Endothelial cell of umbilical vein (primary cell): ENCODE data around the gene SPECC1L. TPM values are rescaled to one million over a fixed set of nuclear protein-coding genes. Genes with fewer than 3 reads are reported as not detected.
A peak's percentile ranks its signal among the peaks of the same experiment; 100 is the strongest.
"Not testable (repeated sequence)": the region's sequence is repeated elsewhere in the genome, so short reads cannot be mapped to it uniquely, and the experiment has no call there.

Source experiments
- BruUV-seq: library from RNA; stranded (reverse); fragments of 400-500 nt; replicated peaks from 2 replicates; lab custom pipeline; 2021; lab: Mats Ljungman, UMichigan
- CTCF ChIA-PET: fragments of 300-600, 350-600 bp; sonication (Branson Sonifier 250); formaldehyde crosslinking; loops from one replicate; lab custom pipeline; 2021; ENCODE audit warnings: antibody characterized with exemption, inconsistent platforms; lab: Charles Lee
- POLR2A ChIA-PET: fragments of 300-600, 350-600 bp; sonication (Branson Sonifier 250); formaldehyde crosslinking; loops from one replicate; lab custom pipeline; 2021; ENCODE audit warnings: antibody characterized with exemption, inconsistent platforms; lab: Charles Lee
- DNase-seq: peaks from one replicate; pipeline ENCODE4 v3.0.0-alpha.2; 2011; ENCODE audit warnings: low read depth, low spot score
- FAIRE-seq: peaks from 2 replicates; lab custom pipeline; 2011; peaks lifted over from hg19 to GRCh38; lab: Jason Lieb, UNC
- H2AFZ ChIP-seq: 2 replicates; pipeline ENCODE4 v1.6.0; 2012; ENCODE audit warnings: low read depth, low read length, control low read depth, inconsistent platforms
- H3K27ac ChIP-seq: 2 replicates; pipeline ENCODE4 v1.5.1; 2011; ENCODE audit warnings: low read depth, mild to moderate bottlenecking, control low read depth, low read length, moderate library complexity; ENCODE audit not compliant: insufficient read depth
- H3K27me3 ChIP-seq, 2 experiments: 2 replicates each; pipeline versions ENCODE4 v1.6.0 to v1.6.1; 2011; ENCODE audit warnings: low read length in 2 of 2, mixed read lengths in 1 of 2; ENCODE audit not compliant: control insufficient read depth in 2 of 2, insufficient read depth in 2 of 2
- H3K36me3 ChIP-seq, 2 experiments: 2 replicates in 1 of 2; 3 replicates in 1 of 2; pipeline ENCODE4 v1.5.1; 2011; ENCODE audit warnings: low read length in 2 of 2, mild to moderate bottlenecking in 1 of 2, moderate library complexity in 1 of 2; ENCODE audit not compliant: control insufficient read depth in 2 of 2, insufficient read depth in 2 of 2; ENCODE audit errors: extremely low read depth in 1 of 2
- H3K4me1 ChIP-seq: 3 replicates; pipeline ENCODE4 v1.5.1; 2011; ENCODE audit warnings: mild to moderate bottlenecking, low read length; ENCODE audit not compliant: control insufficient read depth, insufficient read depth; ENCODE audit errors: extremely low read depth
- H3K4me2 ChIP-seq: 2 replicates; pipeline ENCODE4 v1.6.1; 2011; ENCODE audit warnings: low read length, control low read depth, mixed read lengths; ENCODE audit not compliant: insufficient read depth
- H3K4me3 ChIP-seq, 3 experiments: fragments of 200-600 bp in 1 of 3; sonication (generic), shearing (Covaris generic) in 1 of 3; replicated peaks in 1 of 3; 2 replicates each; pipeline ENCODE4 v1.5.1; 2011 to 2016; ENCODE audit warnings: control low read depth in 3 of 3, low read length in 3 of 3, mild to moderate bottlenecking in 2 of 3, inconsistent platforms in 1 of 3, low read depth in 1 of 3, moderate library complexity in 1 of 3; ENCODE audit not compliant: insufficient read depth in 1 of 3
- H3K79me2 ChIP-seq: 2 replicates; pipeline ENCODE4 v1.6.0; 2012; ENCODE audit warnings: low read length, inconsistent platforms; ENCODE audit not compliant: control insufficient read depth, insufficient read depth
- H3K9ac ChIP-seq: replicated peaks from 2 replicates; pipeline ENCODE3; 2011; ENCODE audit warnings: low read length, control low read depth; ENCODE audit not compliant: insufficient read depth; ENCODE audit errors: extremely low read depth
- H3K9me1 ChIP-seq: replicated peaks from 3 replicates; pipeline ENCODE4 v1.6.0; 2011; ENCODE audit warnings: mild to moderate bottlenecking, low read length; ENCODE audit not compliant: control insufficient read depth, insufficient read depth; ENCODE audit errors: extremely low read depth
- H3K9me3 ChIP-seq: replicated peaks from 2 replicates; pipeline ENCODE4 v1.5.1; 2012; ENCODE audit warnings: low read length, inconsistent platforms; ENCODE audit not compliant: control insufficient read depth, insufficient read depth
- H4K20me1 ChIP-seq: replicated peaks from 2 replicates; pipeline ENCODE3; 2011; ENCODE audit warnings: mild to moderate bottlenecking, low read length; ENCODE audit not compliant: control insufficient read depth, insufficient read depth; ENCODE audit errors: extremely low read depth
- EZH2 ChIP-seq: IDR thresholded peaks from 2 replicates; pipeline ENCODE4 v1.6.1; 2012; ENCODE audit warnings: borderline replicate concordance, low read depth, mild to moderate bottlenecking, moderate library complexity, low read length, inconsistent platforms; ENCODE audit not compliant: severe bottlenecking
- FOS ChIP-seq: IDR thresholded peaks from 2 replicates; pipeline ENCODE4 v1.6.1; 2011; ENCODE audit warnings: mild to moderate bottlenecking, low read length, moderate library complexity, borderline replicate concordance; ENCODE audit not compliant: insufficient read depth
- GATA2 ChIP-seq: IDR thresholded peaks from 2 replicates; pipeline ENCODE4 v1.7.0; 2011; ENCODE audit warnings: low read depth, mild to moderate bottlenecking, moderate library complexity, mixed read lengths, low read length; ENCODE audit not compliant: insufficient read length, insufficient read depth
- JUN ChIP-seq: IDR thresholded peaks from 2 replicates; pipeline ENCODE4 v1.6.1; 2011; ENCODE audit warnings: borderline replicate concordance, low read depth; ENCODE audit not compliant: insufficient read length, insufficient read depth
- MYC ChIP-seq: IDR thresholded peaks from one replicate; pipeline ENCODE4 v1.6.1; 2011; ENCODE audit warnings: mild to moderate bottlenecking, low read depth, low read length
- POLR2A ChIP-seq: IDR thresholded peaks from 2 replicates; pipeline ENCODE4 v1.6.1; 2012; ENCODE audit warnings: low read depth, mild to moderate bottlenecking, control low read depth, low read length
- POLR2AphosphoS5 ChIP-seq: IDR thresholded peaks from 2 replicates; pipeline ENCODE4 v1.6.1; 2012; ENCODE audit warnings: low read depth, mild to moderate bottlenecking, control low read depth, low read length, moderate library complexity; ENCODE audit not compliant: insufficient read depth
- dilution Hi-C: fragments of 300-500 bp; cut with MboI; formaldehyde crosslinking; loops from one replicate; pipeline ENCODE4 v1.15.0; 2019; ENCODE audit warnings: low sequenced_read_pairs; ENCODE audit not compliant: extremely low pct_ligation_motif_present
- intact Hi-C: fragments of 100-400 bp; cut with micrococcal nuclease; formaldehyde crosslinking; loops from one replicate; pipeline ENCODE4 v1.10.0; 2022
- polyA plus RNA-seq, 4 experiments: library from polyadenylated mRNA; depleted of rRNA in 3 of 4; stranded (reverse) in 3 of 4; unstranded in 1 of 4; fragments of >200 nt; gene quantifications; 2 replicates each; pipeline versions ENCODE4 v1.2.1 to v1.2.3, GENCODE V29; 2011 to 2012; ENCODE audit warnings: missing spikeins in 1 of 4
- total RNA-seq: library from RNA; stranded (reverse); gene quantifications from 2 replicates; pipeline ENCODE4 v1.2.3, GENCODE V29; 2021
- TF ChIP-seq, protein P1 (sequence below): IDR thresholded peaks from 2 replicates; pipeline ENCODE4 v1.6.1; 2011; ENCODE audit not compliant: insufficient read depth, insufficient read length
- TF ChIP-seq, protein P2 (sequence below), 2 donors: IDR thresholded peaks; 1 replicate in 1 of 2; 2 replicates in 1 of 2; pipeline ENCODE4 v1.5.1; 2011; ENCODE audit warnings: low read length in 2 of 2, mild to moderate bottlenecking in 2 of 2, moderate library complexity in 2 of 2, control low read depth in 1 of 2, inconsistent platforms in 1 of 2, low read depth in 1 of 2; ENCODE audit not compliant: insufficient read depth in 1 of 2; ENCODE audit errors: extremely low read depth in 1 of 2

Gene SPECC1L
- total and polyA plus RNA-seq, 2 donors (not counting 3 experiments of a cell fraction or from before 2014, with no cell fraction given): 22.8 to 79.3 TPM

DNA sequence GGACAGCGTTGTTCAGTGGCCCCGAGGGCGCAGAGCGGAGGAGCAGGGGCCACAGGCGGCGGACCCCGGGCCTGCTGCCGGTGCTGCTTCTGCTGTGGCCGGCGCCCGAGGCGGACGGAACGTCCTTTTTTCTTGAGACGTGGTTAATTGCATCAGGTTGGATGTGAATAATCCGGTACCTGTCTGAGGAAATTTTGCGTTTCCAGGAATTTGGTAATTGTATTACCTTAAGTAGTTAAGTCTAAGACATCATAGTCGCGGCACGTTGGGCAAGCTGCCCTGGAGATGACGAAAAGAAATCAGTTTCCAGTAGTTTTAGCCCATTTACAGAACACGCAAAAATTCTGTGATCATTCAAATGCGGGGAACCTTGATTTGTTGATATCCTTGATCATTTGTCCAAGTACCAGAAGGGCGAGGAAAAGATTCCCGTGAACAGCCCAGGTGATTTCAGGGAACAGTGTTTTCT, 789 bp downstream of the SPECC1L start:
- no peak for FAIRE-seq

DNA sequence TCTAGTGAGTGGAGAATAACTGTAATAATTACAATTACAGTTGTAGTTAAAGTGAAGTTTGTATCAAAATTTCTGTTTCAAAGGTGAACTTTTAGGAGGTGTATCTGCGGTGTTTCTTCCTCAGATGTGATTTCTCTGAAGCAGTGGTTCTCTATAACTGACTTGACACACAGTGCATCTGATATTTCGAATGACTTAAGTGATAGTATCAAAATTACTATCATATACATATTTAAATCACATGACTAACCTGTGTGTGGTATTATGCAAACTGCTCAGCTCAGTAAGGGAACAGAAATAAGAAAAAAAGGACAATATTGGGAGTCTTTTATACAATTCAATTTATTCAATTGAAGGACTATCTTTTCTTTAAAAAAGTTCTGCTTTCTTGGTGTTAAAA, 2.4 kb downstream of the SPECC1L start:
- H4K20me1 ChIP-seq, BruUV-seq, H3K36me3 ChIP-seq, dilution Hi-C loops, H3K4me3 ChIP-seq, DNase-seq, H3K9me3 ChIP-seq, H3K27ac ChIP-seq, H3K9ac ChIP-seq, POLR2A ChIA-PET, CTCF ChIA-PET, H3K9me1 ChIP-seq, H3K4me2 ChIP-seq, H2AFZ ChIP-seq, H3K27me3 ChIP-seq: not testable (repeated sequence)
- intact Hi-C loops: loop anchor here (5.0 kb wide), 1 partner anchor 229 kb away; no protein-coding TSS in a partner anchor
- H3K79me2 ChIP-seq: peaks cover 62% of the 10 kb centered on the region
- H3K4me1 ChIP-seq: peaks cover 12% of the 10 kb centered on the region
- peak; percentile 35 for FAIRE-seq

More for the DNA sequence above, 789 bp downstream of the SPECC1L start:
- Histone ChIP-seq H3K4me1 (peaks cover 12% of the 10 kb centered on the region), H3K4me2 (peak overlapping the region; percentile 97), H3K27ac (peak overlapping the region; percentile 70), H3K27me3 (no peaks in the 10 kb centered on the region), H3K36me3 (no peaks in the 10 kb centered on the region), H2AFZ (peak overlapping the region; percentile 61), H3K4me3 (peak overlapping the region; percentile 68 to 98 (median 85)), H3K79me2 (peaks cover 52% of the 10 kb centered on the region), H4K20me1 (no peaks in the 10 kb centered on the region), H3K9me3 (no peaks in the 10 kb centered on the region), H3K9me1 (no peaks in the 10 kb centered on the region), H3K9ac (peak overlapping the region; percentile 93)
- no peak for DNase-seq
- intact Hi-C loops (loop anchor here (2.0 to 5.0 kb wide), 5 partner anchors 17 to 253 kb away; no protein-coding TSS in a partner anchor), dilution Hi-C loops (no loop called here)
- TF ChIP-seq FOS (no peak), POLR2AphosphoS5 (no peak), MYC (no peak), EZH2 (no peak), JUN (no peak), POLR2A (no peak), GATA2 (no peak)
- TF ChIP-seq, protein P1, sequence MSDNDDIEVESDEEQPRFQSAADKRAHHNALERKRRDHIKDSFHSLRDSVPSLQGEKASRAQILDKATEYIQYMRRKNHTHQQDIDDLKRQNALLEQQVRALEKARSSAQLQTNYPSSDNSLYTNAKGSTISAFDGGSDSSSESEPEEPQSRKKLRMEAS: no peak
- TF ChIP-seq, protein P2, sequence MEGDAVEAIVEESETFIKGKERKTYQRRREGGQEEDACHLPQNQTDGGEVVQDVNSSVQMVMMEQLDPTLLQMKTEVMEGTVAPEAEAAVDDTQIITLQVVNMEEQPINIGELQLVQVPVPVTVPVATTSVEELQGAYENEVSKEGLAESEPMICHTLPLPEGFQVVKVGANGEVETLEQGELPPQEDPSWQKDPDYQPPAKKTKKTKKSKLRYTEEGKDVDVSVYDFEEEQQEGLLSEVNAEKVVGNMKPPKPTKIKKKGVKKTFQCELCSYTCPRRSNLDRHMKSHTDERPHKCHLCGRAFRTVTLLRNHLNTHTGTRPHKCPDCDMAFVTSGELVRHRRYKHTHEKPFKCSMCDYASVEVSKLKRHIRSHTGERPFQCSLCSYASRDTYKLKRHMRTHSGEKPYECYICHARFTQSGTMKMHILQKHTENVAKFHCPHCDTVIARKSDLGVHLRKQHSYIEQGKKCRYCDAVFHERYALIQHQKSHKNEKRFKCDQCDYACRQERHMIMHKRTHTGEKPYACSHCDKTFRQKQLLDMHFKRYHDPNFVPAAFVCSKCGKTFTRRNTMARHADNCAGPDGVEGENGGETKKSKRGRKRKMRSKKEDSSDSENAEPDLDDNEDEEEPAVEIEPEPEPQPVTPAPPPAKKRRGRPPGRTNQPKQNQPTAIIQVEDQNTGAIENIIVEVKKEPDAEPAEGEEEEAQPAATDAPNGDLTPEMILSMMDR (IDR thresholded peaks at IDR 0.05; ENCODE audit: extremely low read depth in 1 of 2, insufficient read depth in 1 of 2, low read depth in 1 of 2, low read length in 2 of 2): no peak
- POLR2A ChIA-PET: no interaction called here
- TSS peak; percentile 37 for BruUV-seq
- CTCF ChIA-PET: interaction anchor here (1.0 to 1.6 kb wide), 3 partner anchors 18 to 231 kb away, joined by 3 read pairs; no protein-coding TSS in a partner anchor
